ENCODE measurements around the gene MS4A14.

DNA sequence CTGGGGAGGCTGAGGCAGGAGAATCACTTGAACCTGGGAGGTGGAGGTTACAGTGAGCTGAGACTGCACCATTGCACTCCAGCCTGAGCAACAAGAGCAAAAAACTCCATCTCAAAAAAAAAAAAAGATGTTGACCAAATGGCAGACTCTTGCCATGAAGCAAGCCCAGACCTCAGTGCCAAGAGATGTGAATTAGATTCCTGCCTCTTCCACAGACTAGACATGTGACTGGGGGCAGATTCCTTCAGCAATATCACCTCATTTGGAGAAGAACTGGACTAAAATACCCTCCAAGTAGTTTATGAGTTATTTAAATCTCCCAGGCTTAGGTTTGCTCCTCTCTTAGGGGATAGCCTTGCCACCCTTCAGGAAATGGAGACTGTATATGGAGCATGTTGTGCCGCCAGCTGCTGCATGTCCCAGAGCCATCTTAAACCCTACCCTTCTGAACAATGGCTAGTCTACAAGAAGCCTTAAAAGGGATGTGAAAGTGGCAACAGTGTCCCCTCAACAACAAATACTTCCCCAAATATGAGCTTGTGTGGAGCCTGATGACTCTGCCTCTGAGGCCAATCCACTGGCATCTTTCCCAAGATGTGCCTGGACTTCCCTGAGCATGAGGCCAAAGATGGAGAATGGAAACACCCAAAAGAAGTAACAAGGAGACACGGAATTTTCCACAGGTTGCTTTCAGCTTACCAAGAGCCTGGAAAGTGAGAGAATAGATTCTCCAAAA, 18.7 kb upstream of the MS4A14 start:
- TF ChIP-seq, protein P1, sequence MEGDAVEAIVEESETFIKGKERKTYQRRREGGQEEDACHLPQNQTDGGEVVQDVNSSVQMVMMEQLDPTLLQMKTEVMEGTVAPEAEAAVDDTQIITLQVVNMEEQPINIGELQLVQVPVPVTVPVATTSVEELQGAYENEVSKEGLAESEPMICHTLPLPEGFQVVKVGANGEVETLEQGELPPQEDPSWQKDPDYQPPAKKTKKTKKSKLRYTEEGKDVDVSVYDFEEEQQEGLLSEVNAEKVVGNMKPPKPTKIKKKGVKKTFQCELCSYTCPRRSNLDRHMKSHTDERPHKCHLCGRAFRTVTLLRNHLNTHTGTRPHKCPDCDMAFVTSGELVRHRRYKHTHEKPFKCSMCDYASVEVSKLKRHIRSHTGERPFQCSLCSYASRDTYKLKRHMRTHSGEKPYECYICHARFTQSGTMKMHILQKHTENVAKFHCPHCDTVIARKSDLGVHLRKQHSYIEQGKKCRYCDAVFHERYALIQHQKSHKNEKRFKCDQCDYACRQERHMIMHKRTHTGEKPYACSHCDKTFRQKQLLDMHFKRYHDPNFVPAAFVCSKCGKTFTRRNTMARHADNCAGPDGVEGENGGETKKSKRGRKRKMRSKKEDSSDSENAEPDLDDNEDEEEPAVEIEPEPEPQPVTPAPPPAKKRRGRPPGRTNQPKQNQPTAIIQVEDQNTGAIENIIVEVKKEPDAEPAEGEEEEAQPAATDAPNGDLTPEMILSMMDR (IDR thresholded peaks at IDR 0.05), result no peak
- TF ChIP-seq POLR2A (IDR thresholded peaks at IDR 0.05) (no peak), EP300 (IDR thresholded peaks at IDR 0.05) (no peak)

All from gastroesophageal sphincter (tissue), 3 donors.